Fibroblast of lung (primary cell): ENCODE data around the gene MLF1. TPM values are rescaled to one million over a fixed set of nuclear protein-coding genes. Genes with fewer than 3 reads are reported as not detected.

ENCODE experiments used
- DNase-seq, 2 donors: peaks; one replicate each; pipeline versions ENCODE4 v3.0.0 to v3.0.0-alpha.2; 2010; ENCODE audit warnings: low read depth in 2 of 2
- H2AFZ ChIP-seq: 2 replicates; pipeline ENCODE4 v1.5.1; 2012; ENCODE audit warnings: low read length, control low read depth, inconsistent platforms
- H3K27ac ChIP-seq: 2 replicates; pipeline ENCODE4 v1.5.1; 2011; ENCODE audit warnings: low read length, control low read depth; ENCODE audit not compliant: insufficient read depth
- H3K27me3 ChIP-seq: 2 replicates; pipeline ENCODE4 v1.5.1; 2011; ENCODE audit warnings: mild to moderate bottlenecking, low read length; ENCODE audit not compliant: control insufficient read depth, insufficient read depth
- H3K36me3 ChIP-seq: 2 replicates; pipeline ENCODE4 v1.5.1; 2011; ENCODE audit warnings: low read length; ENCODE audit not compliant: control insufficient read depth, insufficient read depth
- H3K4me1 ChIP-seq: 2 replicates; pipeline ENCODE4 v1.5.1; 2011; ENCODE audit warnings: low read length; ENCODE audit not compliant: control insufficient read depth, insufficient read depth; ENCODE audit errors: extremely low read depth
- H3K4me2 ChIP-seq: 2 replicates; pipeline ENCODE4 v1.5.1; 2011; ENCODE audit warnings: low read length, control low read depth; ENCODE audit not compliant: insufficient read depth; ENCODE audit errors: extremely low read depth
- H3K4me3 ChIP-seq, 4 experiments: fragments of 200-600 bp in 1 of 4; sonication (generic) in 1 of 4; replicated peaks in 1 of 4; 2 replicates each; pipeline ENCODE4 v1.5.1; 2011 to 2016; ENCODE audit warnings: low read length in 4 of 4, low read depth in 3 of 4, mild to moderate bottlenecking in 3 of 4, control low read depth in 2 of 4, inconsistent platforms in 1 of 4, mixed read lengths in 1 of 4; ENCODE audit not compliant: insufficient read depth in 1 of 4; ENCODE audit errors: control extremely low read depth in 1 of 4
- H3K79me2 ChIP-seq: 2 replicates; pipeline ENCODE4 v1.5.1; 2012; ENCODE audit warnings: mild to moderate bottlenecking, low read length, inconsistent platforms; ENCODE audit not compliant: control insufficient read depth, insufficient read depth
- H3K9ac ChIP-seq: 2 replicates; pipeline ENCODE4 v1.5.1; 2011; ENCODE audit warnings: mild to moderate bottlenecking, low read length, control low read depth; ENCODE audit not compliant: insufficient read depth
- H3K9me3 ChIP-seq: 2 replicates; pipeline ENCODE4 v1.5.1; 2012; ENCODE audit warnings: low read depth, low read length; ENCODE audit not compliant: control insufficient read depth, insufficient read depth
- H4K20me1 ChIP-seq: 2 replicates; pipeline ENCODE4 v1.5.1; 2011; ENCODE audit warnings: low read length; ENCODE audit not compliant: control insufficient read depth, insufficient read depth; ENCODE audit errors: extremely low read depth
- CTCF ChIP-seq, 2 donors: IDR thresholded peaks in 1 of 2; conservative IDR thresholded peaks in 1 of 2; 1 replicate in 1 of 2; 2 replicates in 1 of 2; pipeline ENCODE4 v1.5.1; 2011 to 2012; ENCODE audit warnings: low read length in 2 of 2, control low read depth in 1 of 2, inconsistent platforms in 1 of 2, low read depth in 1 of 2, mild to moderate bottlenecking in 1 of 2
- EZH2 ChIP-seq: IDR thresholded peaks from 2 replicates; pipeline ENCODE4 v1.5.1; 2012; ENCODE audit warnings: low read length, control low read depth, mild to moderate bottlenecking; ENCODE audit errors: missing control alignments
- polyA plus RNA-seq, 2 donors: library from polyadenylated mRNA; depleted of rRNA in 1 of 2; stranded (reverse) in 1 of 2; unstranded in 1 of 2; fragments of >200 nt; gene quantifications; 2 replicates each; pipeline ENCODE4 v1.2.1, GENCODE V29; 2011 to 2012; ENCODE audit warnings: missing spikeins in 1 of 2
- total RNA-seq: library from RNA; depleted of rRNA; stranded (reverse); fragments of >200 nt; gene quantifications from 2 replicates; pipeline ENCODE4 v1.2.1, GENCODE V29; 2014

Gene MLF1
- total and polyA plus RNA-seq, 2 donors (not counting 1 experiment from before 2014, with no cell fraction given) = 6.9 to 7.9 TPM

DNA sequence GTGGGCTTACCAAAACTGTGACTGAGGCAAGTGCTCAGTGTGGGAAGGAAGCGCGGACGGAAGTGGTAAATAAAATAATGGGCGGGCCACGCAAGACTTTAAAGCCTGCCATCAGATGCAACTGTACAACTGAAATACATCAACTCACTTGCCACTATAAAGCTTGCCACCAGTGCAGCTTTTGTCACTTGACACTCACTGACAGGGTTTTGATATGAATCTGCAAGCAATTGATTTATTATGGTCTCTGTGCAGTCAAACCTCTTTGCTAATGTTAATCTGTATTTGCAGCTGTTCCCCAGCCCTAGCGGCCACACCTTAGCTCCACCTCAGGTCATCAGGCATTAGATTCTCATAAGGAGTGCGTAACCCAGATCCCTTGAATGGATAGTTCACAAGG is 71.0 kb downstream of the MLF1 start:
- DNase-seq = no peak
- Histone ChIP-seq H3K4me3 (no peak overlapping the region), H3K9ac (no peak overlapping the region), H2AFZ (no peak overlapping the region), H4K20me1 (no peaks in the 10 kb centered on the region), H3K9me3 (no peaks in the 10 kb centered on the region), H3K79me2 (peaks cover 22% of the 10 kb centered on the region), H3K27ac (no peak overlapping the region), H3K36me3 (no peaks in the 10 kb centered on the region), H3K4me2 (no peak overlapping the region), H3K27me3 (no peaks in the 10 kb centered on the region), H3K4me1 (peaks cover 2% of the 10 kb centered on the region)
- TF ChIP-seq EZH2 (no peak), CTCF (conservative IDR thresholded peaks at IDR 0.05 in 1 of 2, IDR thresholded peaks at IDR 0.05 in 1 of 2; ENCODE audit: low read depth in 1 of 2, low read length in 2 of 2) (no peak)

DNA sequence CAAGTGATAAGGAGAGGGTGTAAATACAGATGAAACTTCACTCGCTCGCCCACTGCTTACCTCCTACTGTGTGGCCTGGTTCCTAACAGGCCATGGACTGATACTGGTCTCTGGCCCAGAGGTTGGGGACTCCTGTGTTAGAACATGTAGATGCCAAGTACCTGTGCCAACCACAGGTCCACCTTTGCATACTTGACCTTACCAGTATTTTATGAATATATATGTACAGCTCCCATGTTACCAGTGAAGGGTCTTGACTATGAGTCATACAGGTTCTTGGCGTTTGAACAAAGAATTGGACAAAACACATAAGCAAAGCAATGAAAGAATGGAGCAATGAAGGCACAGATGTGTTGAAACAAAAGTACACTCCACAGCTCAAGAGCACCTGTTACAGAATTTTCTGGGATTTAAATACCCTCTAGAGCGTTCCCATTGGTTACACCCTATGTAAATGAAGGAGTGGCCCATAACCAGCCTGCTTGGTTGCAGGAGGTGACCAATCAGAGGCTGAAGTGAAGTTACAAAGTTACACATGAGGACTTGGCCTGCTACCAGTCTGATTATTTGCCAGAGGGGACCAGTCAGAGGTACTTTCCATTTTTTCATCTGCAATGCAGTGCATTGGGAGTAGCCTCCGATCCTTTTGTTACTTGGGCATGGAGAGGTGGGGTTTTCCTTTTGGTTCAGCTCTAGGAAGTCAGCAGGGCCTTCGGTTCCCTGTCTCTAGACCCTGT is 71.6 kb downstream of the MLF1 start:
- no peak for DNase-seq

More for the DNA sequence above, 71.6 kb downstream of the MLF1 start:
- Histone ChIP-seq H3K36me3 (no peaks in the 10 kb centered on the region), H3K27me3 (no peaks in the 10 kb centered on the region), H3K27ac (no peak overlapping the region), H4K20me1 (no peaks in the 10 kb centered on the region), H3K9ac (no peak overlapping the region), H2AFZ (no peak overlapping the region), H3K4me3 (no peak overlapping the region), H3K4me1 (peaks cover 2% of the 10 kb centered on the region), H3K79me2 (peaks cover 22% of the 10 kb centered on the region), H3K9me3 (no peaks in the 10 kb centered on the region), H3K4me2 (no peak overlapping the region)
- no peak for TF ChIP-seq CTCF (conservative IDR thresholded peaks at IDR 0.05 in 1 of 2, IDR thresholded peaks at IDR 0.05 in 1 of 2; ENCODE audit: low read depth in 1 of 2, low read length in 2 of 2)
- no peak for TF ChIP-seq EZH2
